Measurements from ENCODE around the gene TNRC18.

- TF ChIP-seq CTCF (IDR thresholded peaks at IDR 0.05) = no peak
- no peak for TF ChIP-seq POLR2A (IDR thresholded peaks at IDR 0.05)
Observed at GRCh38 chr7:5396542-5396941, 27.1 kb downstream of the TNRC18 start.

Measured in lower leg skin (tissue), 3 donors.